ENCODE data around the gene PDE2A. TPM values are rescaled to one million over a fixed set of nuclear protein-coding genes. Genes with fewer than 3 reads are reported as not detected.

The PDE2A gene
- total RNA-seq, 4 donors from 2014 or later, result 13.8 to 185 (median 94.2) TPM

GRCh38 chr11:72634016-72634415 lies 40.2 kb downstream of the PDE2A start:
- TF ChIP-seq CTCF (IDR thresholded peaks at IDR 0.05) (no peak), POLR2A (IDR thresholded peaks at IDR 0.05) (no peak)
- H3K9me3 ChIP-seq, result no peaks in the 10 kb centered on the region
- intact Hi-C loops (cut with DNase I; ENCODE audit: low total_unique reads), result no loop called here
- no peak overlapping the region for H3K4me3 ChIP-seq
- no peaks in the 10 kb centered on the region for H3K27me3 ChIP-seq
- peaks cover 0 to 4% of the 10 kb centered on the region in 2 donors for H3K4me1 ChIP-seq
- H3K36me3 ChIP-seq, result no peaks in the 10 kb centered on the region
- DNase-seq, result no peak
- peak overlapping the region; percentile 33 to 49 for H3K27ac ChIP-seq

GRCh38 chr11:72633068-72633467 lies 41.2 kb downstream of the PDE2A start:
- Histone ChIP-seq H3K4me1 (peaks cover 0 to 4% of the 10 kb centered on the region in 2 donors), H3K27ac (peak overlapping the region; percentile 33 to 49), H3K27me3 (no peaks in the 10 kb centered on the region), H3K36me3 (no peaks in the 10 kb centered on the region), H3K4me3 (no peak overlapping the region), H3K9me3 (no peaks in the 10 kb centered on the region)
- DNase-seq, result no peak
- TF ChIP-seq POLR2A (IDR thresholded peaks at IDR 0.05), result no peak
- no peak for TF ChIP-seq CTCF (IDR thresholded peaks at IDR 0.05)
- intact Hi-C loops (cut with DNase I; ENCODE audit: low total_unique reads), result no loop called here

- peak in 1 of 2 donors; percentile 55 for DNase-seq
- no peaks in the 10 kb centered on the region for H3K36me3 ChIP-seq
- no peak for TF ChIP-seq POLR2A (IDR thresholded peaks at IDR 0.05)
- TF ChIP-seq CTCF (IDR thresholded peaks at IDR 0.05), result no peak
- H3K27ac ChIP-seq, result peak overlapping the region; percentile 41 to 49
- intact Hi-C loops (cut with DNase I; ENCODE audit: low total_unique reads), result no loop called here
- H3K27me3 ChIP-seq, result no peaks in the 10 kb centered on the region
- H3K9me3 ChIP-seq, result no peaks in the 10 kb centered on the region
- peaks cover 0 to 4% of the 10 kb centered on the region in 2 donors for H3K4me1 ChIP-seq
- H3K4me3 ChIP-seq, result no peak overlapping the region
Measured at GRCh38 chr11:72631806-72632731, 42.2 kb downstream of the PDE2A start.

- TF ChIP-seq POLR2A (IDR thresholded peaks at IDR 0.05) (no peak), CTCF (IDR thresholded peaks at IDR 0.05) (no peak)
- peaks cover 0 to 4% of the 10 kb centered on the region in 2 donors for H3K4me1 ChIP-seq
- H3K4me3 ChIP-seq, result no peak overlapping the region
- no peaks in the 10 kb centered on the region for H3K27me3 ChIP-seq
- DNase-seq, result no peak
- no peaks in the 10 kb centered on the region for H3K36me3 ChIP-seq
- peak overlapping the region; percentile 41 to 44 for H3K27ac ChIP-seq
- no peaks in the 10 kb centered on the region for H3K9me3 ChIP-seq
- intact Hi-C loops (cut with DNase I; ENCODE audit: low total_unique reads), result no loop called here
Measured at GRCh38 chr11:72630104-72630852, 43.9 kb downstream of the PDE2A start.

- intact Hi-C loops (cut with DNase I; ENCODE audit: low total_unique reads), result no loop called here
- H3K4me1 ChIP-seq, result peaks cover 0 to 4% of the 10 kb centered on the region in 2 donors
- H3K9me3 ChIP-seq, result no peaks in the 10 kb centered on the region
- H3K4me3 ChIP-seq, result no peak overlapping the region
- peak overlapping the region; percentile 2 to 41 for H3K27ac ChIP-seq
- no peaks in the 10 kb centered on the region for H3K36me3 ChIP-seq
- DNase-seq, result no peak
- H3K27me3 ChIP-seq, result no peaks in the 10 kb centered on the region
- no peak for TF ChIP-seq POLR2A (IDR thresholded peaks at IDR 0.05)
Measured at GRCh38 chr11:72629266-72629665, 45.0 kb downstream of the PDE2A start.

Measured in uterus (tissue), 4 donors.